GM12878 (cell line): ENCODE results near the gene MTHFR. TPM values are rescaled to one million over a fixed set of nuclear protein-coding genes. Genes with fewer than 3 reads are reported as not detected.
A peak's percentile ranks its signal among the peaks of the same experiment; 100 is the strongest.

Experiments used
- ATAC-seq: fragments of 200-7000 bp; cut with Tn5 transposase; 3 replicates; pipeline ENCODE4 v1.9.1; 2020; ENCODE audit warnings: mild to moderate bottlenecking, moderate library complexity
- BruUV-seq: library from RNA; stranded (reverse); fragments of 400-500 nt; replicated peaks from 2 replicates; lab custom pipeline; 2021; lab: Mats Ljungman, UMichigan
- CTCF ChIA-PET: fragments of 300-600 bp; sonication (Branson Sonifier 250); formaldehyde crosslinking; extraction: SDS; loops from one replicate; lab custom pipeline; 2021; ENCODE audit warnings: inconsistent platforms; lab: Yijun Ruan, JAX
- POLR2A ChIA-PET: fragments of 350-600 bp; formaldehyde crosslinking; extraction: SDS; loops from one replicate; lab custom pipeline; 2021; ENCODE audit warnings: inconsistent platforms; lab: Charles Lee
- RAD21 ChIA-PET: fragments of 300-600 bp; sonication (Branson Sonifier 250); formaldehyde crosslinking; loops from one replicate; lab custom pipeline; 2023; ENCODE audit warnings: antibody characterized with exemption; ENCODE audit not compliant: unreplicated experiment; lab: Charles Lee
- SMC1A ChIA-PET: fragments of 300-600 bp; sonication (Branson Sonifier 250); formaldehyde crosslinking; loops from one replicate; lab custom pipeline; 2023; ENCODE audit not compliant: unreplicated experiment, uncharacterized antibody; lab: Charles Lee
- DNase-seq: peaks from one replicate; pipeline ENCODE4 v3.0.0-alpha.2; 2011; ENCODE audit warnings: low read depth, low spot score
- FAIRE-seq: peaks from 3 replicates; lab custom pipeline; 2011; peaks lifted over from hg19 to GRCh38; lab: Jason Lieb, UNC
- H2AFZ ChIP-seq: 2 replicates; pipeline ENCODE4 v1.6.0; 2011; ENCODE audit warnings: low read depth, low read length, control low read depth; ENCODE audit not compliant: control insufficient read depth
- H3K27ac ChIP-seq: 2 replicates; pipeline ENCODE4 v1.5.1; 2011; ENCODE audit warnings: control low read depth; ENCODE audit not compliant: control insufficient read depth, insufficient read depth
- H3K27me3 ChIP-seq, 2 experiments: replicated peaks in 1 of 2; 2 replicates each; pipeline versions ENCODE4 v1.6.0 to v1.6.1; 2011; ENCODE audit warnings: low read length in 1 of 2; ENCODE audit not compliant: control insufficient read depth in 2 of 2, insufficient read depth in 2 of 2
- H3K36me3 ChIP-seq, 2 experiments: 2 replicates each; pipeline ENCODE4 v1.5.1; 2011; ENCODE audit warnings: low read length in 1 of 2; ENCODE audit not compliant: control insufficient read depth in 2 of 2, insufficient read depth in 2 of 2
- H3K4me1 ChIP-seq: 2 replicates; pipeline ENCODE4 v1.6.1; 2011; ENCODE audit warnings: mild to moderate bottlenecking, low read length, moderate library complexity, mixed read lengths; ENCODE audit not compliant: control insufficient read depth, insufficient read depth
- H3K4me2 ChIP-seq: 2 replicates; pipeline ENCODE4 v1.6.0; 2011; ENCODE audit warnings: control low read depth; ENCODE audit not compliant: control insufficient read depth, insufficient read depth
- H3K4me3 ChIP-seq: fragments of 200-600 bp; sonication (generic); 2 replicates; pipeline ENCODE4 v1.5.1; 2016
- H3K79me2 ChIP-seq: 2 replicates; pipeline ENCODE4 v1.6.0; 2011; ENCODE audit warnings: low read length; ENCODE audit not compliant: control insufficient read depth, insufficient read depth
- H3K9ac ChIP-seq: 2 replicates; pipeline ENCODE4 v1.8.0; 2011; ENCODE audit warnings: low read length, control low read depth, mixed read lengths; ENCODE audit not compliant: control insufficient read depth, insufficient read depth
- H3K9me3 ChIP-seq: replicated peaks from 3 replicates; pipeline ENCODE4 v1.5.1; 2011; ENCODE audit warnings: mild to moderate bottlenecking, low read length; ENCODE audit not compliant: control insufficient read depth, insufficient read depth
- H4K20me1 ChIP-seq: 2 replicates; pipeline ENCODE4 v1.6.0; 2011; ENCODE audit not compliant: control insufficient read depth, insufficient read depth
- IRF4 ChIP-seq: IDR thresholded peaks from 2 replicates; pipeline ENCODE4 v1.6.1; 2011; ENCODE audit warnings: low read depth, low read length
- MEF2B ChIP-seq: fragments of 450-650 bp; IDR thresholded peaks from 2 replicates; pipeline ENCODE4 v1.6.1; 2018; ENCODE audit warnings: mild to moderate bottlenecking, moderate library complexity; ENCODE audit not compliant: partially characterized antibody, poor library complexity, severe bottlenecking
- WGBS: methylation state at CpG from one replicate; pipeline ENCODE4 v1.1.6; 2016; ENCODE audit warnings: low lambda C conversion rate; ENCODE audit not compliant: insufficient replicate concordance, insufficient coverage; ENCODE audit errors: missing lambda C conversion rate; 5-methylcytosine and 5-hydroxymethylcytosine counted together
- in situ Hi-C: fragments of 300-500 bp; cut with MboI; formaldehyde crosslinking; loops from 9 replicates; pipeline ENCODE4 v1.14.3; 2018; ENCODE audit warnings: mixed read lengths
- intact Hi-C: fragments of 100-400 bp; cut with micrococcal nuclease; formaldehyde crosslinking; loops from one replicate; pipeline ENCODE4 v1.14.2; 2022; ENCODE audit not compliant: unreplicated experiment
- polyA plus RNA-seq, 11 experiments: library from polyadenylated mRNA; depleted of rRNA in 4 of 11; unstranded in 6 of 11; stranded (reverse) in 5 of 11; fragments of >200 nt; fragmentation: Nextera tagmentation in 4 of 11; fragmentation: Illumina TruSeq in 1 of 11; extraction: Ambion mirVana in 4 of 11; extraction: Trizol in 1 of 11; gene quantifications; 1 replicate in 1 of 11; 2 replicates in 10 of 11; pipeline versions ENCODE4 v1.2.1 to v1.2.3, GENCODE V29; 2011 to 2016; ENCODE audit warnings: inconsistent platforms in 2 of 11, missing spikeins in 2 of 11, low read depth in 1 of 11
- total RNA-seq, 4 experiments: library from RNA; depleted of rRNA in 3 of 4; stranded (reverse); fragments of >200 nt in 3 of 4; fragmentation: Illumina TruSeq in 1 of 4; extraction: Trizol in 1 of 4; gene quantifications; 2 replicates each; pipeline versions ENCODE4 v1.2.1 to v1.2.3, GENCODE V29; 2013 to 2021
- TF ChIP-seq, protein P1 (sequence below), 3 experiments: IDR thresholded peaks in 2 of 3; conservative IDR thresholded peaks in 1 of 3; 2 replicates each; pipeline ENCODE4 v1.5.1; 2011; ENCODE audit warnings: low read depth in 3 of 3, low read length in 3 of 3, mild to moderate bottlenecking in 3 of 3, control low read depth in 2 of 3, moderate library complexity in 2 of 3, inconsistent platforms in 1 of 3, mixed read lengths in 1 of 3; ENCODE audit not compliant: control insufficient read depth in 2 of 3, insufficient read depth in 1 of 3; ENCODE audit errors: extremely low read depth in 1 of 3

MTHFR gene
- total and polyA plus RNA-seq, 10 of the 15 experiments (the other 5 are each of a cell fraction or from before 2014, with no cell fraction given): 1.0 to 16.8 (median 9.4) TPM

DNA sequence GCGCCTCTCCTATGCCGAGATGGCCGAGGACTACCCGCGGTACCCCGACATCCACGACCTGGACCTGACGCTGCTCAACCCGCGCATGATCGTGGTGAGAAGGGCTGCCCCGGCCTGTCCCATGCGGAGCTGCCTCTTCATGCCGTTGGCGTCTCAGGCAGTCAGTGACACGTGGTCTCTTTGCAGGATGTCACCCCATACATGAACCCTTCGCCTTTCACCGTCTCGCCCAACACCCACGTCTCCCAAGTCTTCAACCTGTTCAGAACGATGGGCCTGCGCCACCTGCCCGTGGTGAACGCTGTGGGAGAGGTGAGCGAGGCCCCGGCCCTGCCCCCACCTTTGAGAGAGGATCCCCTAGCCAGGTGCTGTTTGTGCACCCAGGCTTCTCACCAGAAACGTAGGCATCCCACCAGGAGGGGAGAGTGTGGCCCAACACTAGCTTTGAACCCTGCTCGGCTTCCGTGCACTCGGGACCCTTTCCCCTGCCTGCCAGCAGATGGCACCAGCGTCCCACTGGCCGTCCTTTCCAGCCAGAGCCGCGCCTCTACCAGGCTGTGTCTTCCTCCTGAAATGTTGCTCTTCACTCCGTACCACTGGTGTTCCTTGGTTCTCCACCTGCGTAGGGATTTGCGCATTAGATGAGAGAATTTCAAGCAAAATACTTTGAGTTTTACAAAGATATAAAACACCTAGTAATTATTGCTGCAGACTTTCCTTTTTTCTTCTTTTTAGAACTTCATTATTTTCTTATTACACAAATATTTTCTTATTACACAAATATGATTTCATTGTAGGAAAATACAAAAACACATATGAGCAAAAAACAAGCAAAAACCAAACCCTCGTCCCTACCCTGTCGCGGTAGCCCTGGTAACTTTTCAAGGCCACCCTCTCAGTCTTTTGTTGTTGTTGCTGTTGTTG is 32.8 kb upstream of the MTHFR start (continued):
- no peak for TF ChIP-seq MEF2B
- TF ChIP-seq, protein P1, sequence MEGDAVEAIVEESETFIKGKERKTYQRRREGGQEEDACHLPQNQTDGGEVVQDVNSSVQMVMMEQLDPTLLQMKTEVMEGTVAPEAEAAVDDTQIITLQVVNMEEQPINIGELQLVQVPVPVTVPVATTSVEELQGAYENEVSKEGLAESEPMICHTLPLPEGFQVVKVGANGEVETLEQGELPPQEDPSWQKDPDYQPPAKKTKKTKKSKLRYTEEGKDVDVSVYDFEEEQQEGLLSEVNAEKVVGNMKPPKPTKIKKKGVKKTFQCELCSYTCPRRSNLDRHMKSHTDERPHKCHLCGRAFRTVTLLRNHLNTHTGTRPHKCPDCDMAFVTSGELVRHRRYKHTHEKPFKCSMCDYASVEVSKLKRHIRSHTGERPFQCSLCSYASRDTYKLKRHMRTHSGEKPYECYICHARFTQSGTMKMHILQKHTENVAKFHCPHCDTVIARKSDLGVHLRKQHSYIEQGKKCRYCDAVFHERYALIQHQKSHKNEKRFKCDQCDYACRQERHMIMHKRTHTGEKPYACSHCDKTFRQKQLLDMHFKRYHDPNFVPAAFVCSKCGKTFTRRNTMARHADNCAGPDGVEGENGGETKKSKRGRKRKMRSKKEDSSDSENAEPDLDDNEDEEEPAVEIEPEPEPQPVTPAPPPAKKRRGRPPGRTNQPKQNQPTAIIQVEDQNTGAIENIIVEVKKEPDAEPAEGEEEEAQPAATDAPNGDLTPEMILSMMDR (IDR thresholded peaks at IDR 0.05 in 2 of 3, conservative IDR thresholded peaks at IDR 0.05 in 1 of 3; ENCODE audit: control insufficient read depth in 2 of 3, extremely low read depth in 1 of 3, insufficient read depth in 1 of 3, low read depth in 3 of 3, low read length in 3 of 3): peak; percentile 97 to 99 (median 99)

DNA sequence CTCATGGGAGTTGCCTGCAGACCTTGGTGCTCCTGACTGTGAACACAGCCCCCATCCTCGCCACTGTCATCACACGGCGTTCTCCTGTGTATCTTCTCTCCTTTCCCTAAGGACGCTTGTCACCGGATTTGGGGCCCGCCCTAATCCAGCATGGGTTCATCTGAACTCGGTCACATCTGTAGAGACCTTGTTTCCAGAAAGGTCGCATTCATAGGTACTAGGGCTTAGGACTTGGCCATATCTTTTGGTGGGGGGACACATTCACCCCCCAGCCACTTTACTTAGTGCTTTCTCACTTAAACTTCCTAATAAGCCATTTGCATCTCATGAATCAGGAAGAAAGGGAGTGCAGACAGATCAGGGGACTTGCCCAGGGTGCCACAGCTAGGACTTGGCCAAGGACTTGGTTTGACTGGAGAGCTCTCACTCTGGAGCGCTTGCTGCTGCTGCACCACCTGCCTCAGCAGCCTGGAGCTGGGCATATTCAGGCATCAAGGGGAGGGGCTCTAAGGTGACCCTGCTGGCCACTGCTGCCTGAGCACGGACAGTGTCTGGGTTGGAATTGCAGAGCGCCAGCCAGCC is 32.1 kb upstream of the MTHFR start:
- POLR2A ChIA-PET: no interaction called here
- SMC1A ChIA-PET: interaction anchor here (0.7 to 1.6 kb wide), 9 partner anchors 9 to 241 kb away, joined by 3 to 4 read pairs (median 3); no protein-coding TSS in a partner anchor
- H3K4me2 ChIP-seq: no peak overlapping the region
- no peak for TF ChIP-seq IRF4
- no peak overlapping the region for H3K27ac ChIP-seq
- H3K4me1 ChIP-seq: peaks cover 17% of the 10 kb centered on the region
- DNase-seq (no peak), ATAC-seq (no peak; the same call in 2 of the 3 replicates), FAIRE-seq (no peak)
- in situ Hi-C loops: no loop called here
- RAD21 ChIA-PET: interaction anchor here (0.6 to 2.2 kb wide), 11 partner anchors 9 to 193 kb away, joined by 3 to 10 read pairs (median 3); partner anchors contain the start of genes MFN2 and MIIP
- BruUV-seq: no TSS peak
- peaks cover 38 to 43% of the 10 kb centered on the region in 2 experiments for H3K36me3 ChIP-seq
- 82% methylated on average over 11 of the region's 11 CpGs for WGBS
- H3K9me3 ChIP-seq: no peaks in the 10 kb centered on the region
- no peaks in the 10 kb centered on the region for H3K27me3 ChIP-seq
- H2AFZ ChIP-seq: no peak overlapping the region
- no peak overlapping the region for H3K9ac ChIP-seq
- CTCF ChIA-PET: interaction anchor here (0.6 to 4.5 kb wide), 21 partner anchors 9 to 277 kb away, joined by 3 to 24 read pairs (median 4); partner anchors contain the start of genes CLCN6, MIIP and NPPA
- intact Hi-C loops: loop anchor here (1.0 to 2.0 kb wide), 3 partner anchors 56 to 129 kb away; no protein-coding TSS in a partner anchor
- no peak overlapping the region for H3K4me3 ChIP-seq
- no peaks in the 10 kb centered on the region for H3K79me2 ChIP-seq
- H4K20me1 ChIP-seq: peaks cover 3% of the 10 kb centered on the region; the same call in 1 of the 2 replicates
